GM12891 (cell line): ENCODE results near the gene AVEN.

Source experiments
- PAX5 ChIP-seq: IDR thresholded peaks from 2 replicates; pipeline ENCODE4 v1.6.1; 2011; ENCODE audit warnings: low read length, moderate library complexity, mild to moderate bottlenecking; ENCODE audit not compliant: insufficient read depth, severe bottlenecking
- POLR2A ChIP-seq: IDR thresholded peaks from 2 replicates; pipeline ENCODE4 v1.6.1; 2011; ENCODE audit warnings: low read depth, low read length, control low read depth
- POLR2AphosphoS5 ChIP-seq: IDR thresholded peaks from 2 replicates; pipeline ENCODE4 v1.6.1; 2011; ENCODE audit warnings: low read depth, low read length, control low read depth

- TF ChIP-seq POLR2AphosphoS5 (no peak), PAX5 (no peak), POLR2A (no peak)
These were observed 126.7 kb downstream of the AVEN start for GRCh38 chr15:33912326-33912725.
